Stimulated activated CD8-positive, alpha-beta memory T cell treated with anti-CD3 and anti-CD28 coated beads, Interleukin-7, amount 100 ng/mL, for 48 hours (primary cell): Measurements from ENCODE around the gene PRM1.

ENCODE experiments used
- DNase-seq, 2 donors: peaks; one replicate each; pipeline ENCODE4 v3.0.0-alpha.2; 2020; ENCODE audit warnings: low read depth in 1 of 2; ENCODE audit errors: extremely low read depth in 1 of 2

PRM1 gene

DNA sequence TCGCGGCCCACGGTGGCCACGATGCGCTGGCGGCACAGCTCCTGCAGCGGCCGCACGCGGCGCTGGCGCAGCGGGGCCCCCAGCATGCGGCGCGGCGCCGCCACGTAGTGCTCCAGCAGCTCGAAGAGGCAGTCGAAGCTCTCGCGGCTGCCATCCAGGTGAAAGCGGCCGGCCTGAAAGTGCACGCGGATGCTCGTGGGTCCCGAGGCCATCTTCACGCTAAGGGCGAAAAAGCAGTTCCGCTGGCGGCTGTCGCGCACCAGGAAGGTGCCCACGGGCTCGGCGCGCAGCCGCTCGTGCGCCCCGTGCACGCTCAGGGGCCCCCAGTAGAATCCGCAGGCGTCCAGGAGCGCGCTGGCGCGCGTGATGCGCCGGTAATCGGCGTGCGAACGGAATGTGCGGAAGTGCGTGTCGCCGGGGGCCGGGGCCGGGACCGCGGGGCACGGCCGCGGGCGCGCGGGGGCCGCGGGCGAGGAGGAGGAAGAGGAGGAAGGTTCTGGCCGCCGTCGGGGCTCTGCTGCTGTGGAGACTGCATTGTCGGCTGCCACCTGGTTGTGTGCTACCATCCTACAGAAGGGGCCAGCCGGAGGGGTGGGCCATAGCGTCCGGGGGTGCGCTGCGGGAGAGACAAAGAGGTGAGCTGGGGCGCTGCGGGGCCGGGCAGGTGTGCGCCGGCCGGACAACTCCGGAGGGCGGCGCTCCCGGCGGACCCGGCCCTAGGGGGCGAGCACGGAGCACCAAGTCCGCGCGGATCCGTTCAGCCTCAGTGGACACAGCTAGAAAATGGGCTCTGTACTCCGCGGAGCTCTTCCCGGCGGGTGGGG lies 26.0 kb downstream of the PRM1 start:
- no peak for DNase-seq

GRCh38 chr16:11253995-11254912 lies 26.9 kb downstream of the PRM1 start:
- no peak for DNase-seq

- no peak for DNase-seq
Measured at GRCh38 chr16:11253009-11253994, 27.8 kb downstream of the PRM1 start.

GRCh38 chr16:11252482-11252931 lies 28.6 kb downstream of the PRM1 start:
- no peak for DNase-seq

- DNase-seq = peak; percentile 70 to 84
Measured at GRCh38 chr16:11251525-11252481, 29.3 kb downstream of the PRM1 start.

- no peak for DNase-seq
Measured at GRCh38 chr16:11250786-11251524, 30.2 kb downstream of the PRM1 start.

GRCh38 chr16:11250091-11250785 lies 30.9 kb downstream of the PRM1 start:
- no peak for DNase-seq

DNA sequence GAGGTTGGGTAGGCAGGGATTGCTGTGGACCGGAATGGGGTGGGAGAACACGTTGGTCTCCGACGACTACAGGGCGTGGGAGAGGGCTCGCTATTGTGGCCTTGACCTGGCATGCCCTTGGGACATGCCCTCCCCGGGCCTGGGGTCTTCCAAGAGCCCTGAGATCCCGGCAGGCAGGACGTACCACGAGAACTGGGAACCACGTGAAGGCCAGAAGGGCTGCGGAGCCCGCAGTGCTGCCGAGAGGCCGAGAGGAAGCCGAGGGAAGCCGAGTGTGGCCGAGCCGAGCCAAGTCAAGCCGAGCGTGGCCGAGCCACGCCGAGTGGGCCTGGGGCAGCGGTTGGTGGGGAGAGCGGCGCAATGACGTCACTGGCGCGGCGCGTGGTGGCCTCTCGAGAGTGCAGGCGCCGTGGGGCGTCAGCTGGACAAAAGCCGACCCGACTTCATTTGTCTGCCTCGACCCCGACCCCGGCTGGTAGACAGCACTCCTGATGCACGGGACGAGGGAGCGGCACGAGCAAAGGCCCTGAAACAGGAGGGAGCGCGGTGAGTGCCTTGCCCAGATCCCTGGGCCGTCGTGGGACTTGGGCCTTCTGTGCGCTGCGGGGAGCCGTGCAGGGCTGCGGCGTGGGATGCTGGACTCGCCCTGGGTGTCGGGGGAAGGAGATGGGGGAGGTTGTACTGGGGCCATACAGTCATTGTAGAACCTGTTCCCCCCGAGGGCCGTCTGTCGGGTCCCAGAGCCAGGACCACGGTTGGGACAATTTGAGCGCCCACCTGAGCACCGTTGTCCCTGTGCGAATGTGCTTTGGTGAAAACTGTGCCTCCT lies 31.7 kb downstream of the PRM1 start:
- DNase-seq = no peak

DNA sequence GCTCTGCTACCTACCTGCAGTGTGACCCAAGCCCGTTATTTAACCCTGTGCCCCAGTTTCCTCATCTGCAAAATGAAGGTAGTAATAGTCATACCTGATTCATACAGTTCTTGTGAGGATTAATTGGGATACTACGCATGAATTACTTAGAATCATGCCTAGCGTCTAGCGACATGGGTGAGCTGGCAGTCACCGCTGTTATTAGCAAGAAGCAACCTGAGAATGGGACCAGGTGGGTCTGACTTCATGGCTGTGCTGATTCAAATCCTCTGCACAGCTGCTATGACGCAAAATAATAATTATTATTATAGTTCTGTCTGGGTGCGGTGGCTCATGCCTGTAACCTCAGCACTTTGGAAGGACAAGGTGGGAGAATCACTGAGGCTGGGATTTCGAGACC lies 33.0 kb downstream of the PRM1 start:
- DNase-seq = no peak

- no peak for DNase-seq
Measured at GRCh38 chr16:11245988-11246387, 35.1 kb downstream of the PRM1 start.

GRCh38 chr16:11245222-11245737 lies 35.9 kb downstream of the PRM1 start:
- no peak for DNase-seq

DNA sequence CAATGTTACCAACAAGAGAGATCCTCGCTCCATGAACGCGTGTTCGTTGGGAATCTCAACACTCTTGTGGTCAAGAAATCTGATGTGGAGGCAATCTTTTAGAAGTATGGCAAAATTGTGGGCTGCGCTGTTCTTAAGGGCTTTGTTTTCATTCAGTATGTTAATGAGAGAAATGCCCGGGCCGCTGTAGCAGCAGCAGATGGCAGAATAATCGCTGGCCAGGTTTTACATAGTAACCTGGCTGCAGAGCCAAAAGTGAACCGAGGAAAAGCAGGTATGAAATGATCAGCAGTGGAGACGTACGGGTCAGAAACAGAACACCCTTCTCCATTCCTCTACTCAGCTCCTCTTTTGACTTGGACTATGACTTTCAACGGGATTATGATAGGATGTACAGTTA lies 38.5 kb downstream of the PRM1 start:
- no peak for DNase-seq

DNA sequence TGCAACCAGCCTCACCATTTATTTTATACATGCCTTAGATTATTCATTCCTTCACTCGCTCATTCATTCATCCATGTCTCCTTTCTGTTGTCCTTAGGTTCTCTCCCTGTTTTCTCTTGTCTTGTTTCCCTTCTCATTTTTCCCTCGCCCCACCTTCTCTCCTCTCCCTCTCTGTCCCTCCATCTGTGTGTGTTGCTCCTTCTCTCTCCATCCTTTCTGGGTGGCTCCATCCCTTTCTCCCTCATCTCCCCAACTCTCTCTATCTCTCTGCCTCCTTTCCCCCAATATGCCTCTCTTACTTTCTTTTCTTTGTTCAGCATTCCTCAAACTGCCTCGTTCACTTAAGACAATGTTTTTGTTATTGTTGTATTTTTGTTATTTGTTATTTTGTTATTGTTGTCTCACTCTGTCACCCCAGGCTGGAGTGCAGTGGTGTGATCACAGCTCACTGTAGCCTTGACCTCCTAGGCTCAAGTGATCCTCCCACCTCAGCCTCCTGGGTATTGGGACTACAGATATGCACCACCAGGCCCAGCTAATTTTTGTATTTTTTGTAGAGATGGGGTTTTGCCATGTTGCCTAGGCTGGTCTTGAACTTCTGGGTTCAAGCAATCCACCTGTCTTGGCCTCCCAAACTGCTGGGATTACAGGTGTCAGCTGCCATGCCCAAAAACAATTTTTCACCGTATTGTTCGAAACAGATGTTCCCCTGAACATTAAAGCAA lies 39.5 kb downstream of the PRM1 start:
- no peak for DNase-seq

DNA sequence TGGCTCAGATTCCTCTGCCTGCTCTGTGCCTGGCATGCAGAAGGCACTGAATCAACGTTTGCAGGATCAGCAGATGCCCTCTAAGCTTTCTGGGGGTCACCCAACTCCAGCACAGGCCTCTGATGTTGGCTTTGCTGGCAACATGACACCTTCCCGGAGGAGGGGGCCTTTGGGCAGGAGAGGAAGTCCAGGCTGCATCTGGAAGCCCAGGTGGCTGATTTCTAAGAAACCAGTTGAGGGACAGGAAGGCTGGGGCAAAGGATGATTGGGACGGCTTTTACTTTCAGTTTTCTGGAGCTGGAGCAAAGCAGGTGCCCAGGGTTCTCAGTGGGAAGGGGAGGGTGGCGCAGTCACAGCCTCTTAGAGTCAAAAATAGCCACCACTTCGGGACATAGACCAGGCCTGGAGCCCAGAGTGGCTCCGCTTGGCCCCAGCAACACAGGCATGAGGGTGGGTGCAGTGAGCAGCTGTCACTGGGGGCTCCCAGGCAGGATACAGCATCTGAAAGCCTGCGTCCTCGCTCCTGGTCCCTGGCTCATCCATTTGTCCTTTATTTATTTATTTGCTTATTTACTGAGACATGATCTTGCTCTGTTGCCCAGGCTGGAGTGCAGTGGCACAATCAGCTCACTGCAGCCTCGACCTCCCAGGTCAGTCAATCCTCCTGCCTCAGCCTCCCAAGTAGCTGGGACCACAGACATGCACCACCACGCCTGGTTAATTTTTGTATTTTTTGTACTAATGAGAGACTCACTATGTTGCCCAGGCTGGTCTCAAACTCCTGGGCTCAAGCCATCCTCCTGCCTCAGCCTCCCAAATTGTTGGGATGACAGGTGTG lies 40.3 kb downstream of the PRM1 start:
- no peak for DNase-seq
